NCI-H1417 treated with DMSO at 0.1 percent for 48 hours (cell line): ENCODE results near the gene NDNF.

ENCODE experiments used
- DNase-seq: peaks from one replicate; lab custom pipeline; 2025; lab: John Stamatoyannopoulos, UW

The NDNF gene

DNA sequence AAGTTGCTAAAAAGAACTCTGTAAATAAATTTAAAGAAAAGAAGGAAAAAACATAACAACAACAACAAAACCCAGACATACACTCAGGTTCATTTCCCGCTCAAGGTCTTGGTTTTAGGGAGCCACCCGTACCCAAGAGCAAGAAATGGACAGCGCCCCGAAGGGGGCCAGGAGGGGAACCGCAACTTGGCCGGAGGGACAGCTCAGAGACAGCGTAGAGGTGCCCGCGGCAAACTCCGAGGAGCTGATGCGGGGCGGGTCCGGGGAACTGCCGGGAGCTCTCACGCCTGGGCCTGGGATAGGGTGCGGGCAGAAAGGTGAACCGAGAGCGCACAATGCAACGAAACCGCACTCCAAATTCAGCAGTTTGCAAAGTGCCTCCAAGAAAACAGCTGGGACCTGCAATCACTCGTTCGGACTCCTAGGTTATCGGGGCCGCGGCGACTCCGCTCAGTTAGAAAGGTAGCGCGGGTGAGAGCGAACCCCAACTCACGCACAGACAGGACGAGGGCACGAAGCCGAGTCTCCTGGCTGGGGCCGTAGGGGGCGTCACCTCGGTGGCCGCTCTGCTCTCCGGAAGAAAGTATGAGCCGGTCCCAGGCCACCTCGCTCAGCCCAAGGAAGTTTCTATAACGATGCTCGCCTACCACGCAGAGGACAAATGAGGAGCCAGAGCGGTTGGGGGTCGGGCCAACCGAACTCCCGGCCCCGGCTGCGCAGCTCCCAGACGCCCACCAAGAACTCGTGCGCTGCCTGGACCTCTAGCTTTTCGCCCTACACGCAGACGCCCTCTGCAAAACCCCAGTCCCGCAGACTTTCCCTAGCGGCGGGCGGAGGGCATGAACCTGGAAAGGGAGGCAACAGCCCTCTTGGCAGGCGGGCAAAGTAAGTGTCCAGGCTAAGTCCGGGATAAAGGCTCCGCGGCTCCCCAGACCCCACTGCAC lies 1.4 kb downstream of the NDNF start:
- DNase-seq, result no peak

DNA sequence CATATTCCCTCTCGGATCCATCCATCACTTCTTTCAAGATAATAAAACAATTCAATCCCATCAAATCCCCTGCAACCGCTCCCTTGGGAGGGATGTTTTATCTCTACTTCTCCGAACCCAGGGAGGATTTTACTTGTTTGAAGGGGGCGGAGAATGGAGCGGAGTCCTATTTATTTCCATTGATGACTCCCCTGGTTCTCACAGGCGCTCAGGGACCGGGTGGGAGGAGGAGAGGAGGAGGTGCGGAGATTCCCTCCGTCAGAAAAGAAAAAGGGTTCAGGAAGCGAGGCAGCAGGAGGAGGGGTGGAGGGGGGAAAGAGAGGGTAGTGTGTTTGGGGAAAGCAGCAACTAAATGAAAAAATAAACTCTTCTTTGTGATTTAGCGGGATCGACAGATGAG lies 2.1 kb downstream of the NDNF start:
- no peak for DNase-seq

- no peak for DNase-seq
Measured at GRCh38 chr4:121069430-121069829, 2.9 kb downstream of the NDNF start.

- no peak for DNase-seq
Measured at GRCh38 chr4:121064482-121064881, 7.9 kb downstream of the NDNF start.

GRCh38 chr4:121062521-121062920 lies 9.8 kb downstream of the NDNF start:
- no peak for DNase-seq

DNA sequence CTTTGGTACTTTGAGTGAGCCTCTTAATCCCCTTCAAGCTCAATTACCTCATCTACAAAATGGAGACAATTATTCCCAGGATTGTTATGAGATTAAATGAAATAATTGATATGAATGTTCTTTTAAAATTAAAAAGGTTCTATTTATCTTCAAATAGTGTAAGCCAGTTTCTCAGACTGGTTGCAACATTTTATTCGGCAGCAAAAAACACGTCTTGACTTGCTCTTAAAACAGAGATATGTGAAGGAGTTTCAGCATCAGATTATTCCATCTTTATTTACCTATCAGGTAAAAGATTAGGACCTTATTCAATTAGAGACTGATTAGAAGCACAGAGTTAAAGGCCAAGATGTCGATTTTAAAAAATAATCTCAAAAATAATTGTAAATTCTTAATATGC lies 10.5 kb downstream of the NDNF start:
- no peak for DNase-seq

GRCh38 chr4:121061215-121061614 lies 11.1 kb downstream of the NDNF start:
- no peak for DNase-seq

DNA sequence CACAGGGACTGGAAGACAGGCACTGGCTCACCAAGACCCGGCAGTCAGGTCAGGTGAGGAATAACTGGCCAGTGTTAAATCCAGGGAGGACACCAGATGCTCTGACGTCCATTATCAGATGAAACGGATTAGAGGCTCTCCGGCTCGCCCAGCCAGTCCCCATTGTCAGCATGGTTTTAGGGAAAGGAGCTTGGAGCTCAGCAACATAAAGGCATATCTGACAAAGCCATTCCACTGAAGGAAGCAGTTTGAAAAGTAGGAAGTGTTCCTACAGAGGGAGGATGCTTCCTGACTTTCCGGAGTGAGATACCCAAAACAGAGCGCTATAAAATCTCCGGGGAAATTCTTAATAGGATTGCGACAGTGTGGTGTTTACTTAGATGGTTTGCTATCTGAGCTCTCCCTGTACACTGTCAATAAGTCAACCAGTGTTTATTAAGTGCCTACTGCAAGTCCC lies 14.8 kb downstream of the NDNF start:
- DNase-seq, result no peak

- no peak for DNase-seq
Measured at GRCh38 chr4:121056066-121056465, 16.3 kb downstream of the NDNF start.

- no peak for DNase-seq
Measured at GRCh38 chr4:121054373-121054772, 18.0 kb downstream of the NDNF start.

- no peak for DNase-seq
Measured at GRCh38 chr4:121053601-121054143, 18.7 kb downstream of the NDNF start.

DNA sequence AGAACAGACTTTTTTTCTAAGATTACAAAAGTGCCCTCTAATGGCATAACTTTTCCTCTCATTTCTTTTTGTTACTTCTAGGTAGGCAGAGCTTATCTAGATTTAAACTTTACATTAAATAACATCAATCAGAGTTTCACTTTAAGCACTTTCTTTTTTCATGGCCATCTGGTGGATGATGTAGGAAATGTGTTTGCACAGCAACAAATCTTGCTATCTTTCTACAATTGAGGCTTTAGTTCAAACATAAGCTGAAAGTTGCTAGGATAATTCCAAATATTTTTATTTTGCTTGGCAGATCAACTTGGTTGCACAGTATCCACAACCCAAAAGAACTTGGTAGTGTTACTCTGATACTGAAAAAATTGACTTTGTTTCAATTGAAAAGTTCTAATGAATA lies 22.0 kb downstream of the NDNF start:
- DNase-seq, result no peak

DNA sequence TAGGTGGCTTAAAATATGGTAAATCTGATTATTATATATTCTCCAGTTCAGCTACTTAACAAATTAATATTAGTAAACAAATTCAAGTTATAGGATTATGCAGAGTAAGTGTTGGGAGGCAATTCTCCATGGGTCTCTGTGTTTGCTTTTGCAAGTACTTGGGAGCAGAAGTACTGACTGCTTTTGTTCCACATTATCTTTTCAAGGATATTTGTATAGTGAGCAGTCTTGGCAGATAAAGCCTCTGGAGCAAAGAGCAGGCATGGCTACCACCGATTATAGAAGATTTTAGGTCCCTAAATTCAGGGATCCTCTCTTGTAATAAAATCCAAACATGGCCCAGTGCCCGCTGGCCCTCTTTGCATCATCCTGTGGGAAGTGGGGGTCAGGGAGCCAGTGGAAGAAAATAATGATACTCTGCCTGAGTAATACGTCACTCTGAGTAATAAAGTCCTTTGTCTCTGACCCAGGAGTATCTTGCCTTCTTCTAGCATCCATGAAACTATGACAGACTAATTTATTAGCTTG lies 23.2 kb downstream of the NDNF start:
- no peak for DNase-seq

DNA sequence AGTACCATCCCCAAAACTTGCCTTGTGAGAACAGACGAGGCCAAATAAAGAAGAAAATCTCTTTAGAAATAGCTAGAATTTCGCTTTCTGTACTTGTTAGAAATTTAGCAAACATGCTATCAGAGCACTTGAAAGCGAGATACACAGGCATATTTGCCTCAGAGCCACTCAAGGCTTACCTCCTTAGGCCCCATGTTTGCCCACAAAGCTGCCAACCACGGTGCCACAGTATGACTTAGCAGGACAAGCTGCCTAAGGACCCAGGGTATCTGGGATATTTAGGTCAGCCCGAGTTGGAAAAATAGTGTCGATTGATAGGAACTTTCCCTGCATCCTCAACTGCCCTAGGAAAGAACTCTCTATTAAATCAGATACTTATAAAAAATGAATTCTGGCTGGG lies 24.2 kb downstream of the NDNF start:
- DNase-seq, result no peak

- DNase-seq, result no peak
Measured at GRCh38 chr4:121041307-121042090, 30.8 kb downstream of the NDNF start.

GRCh38 chr4:121034017-121034416 lies 38.3 kb downstream of the NDNF start:
- DNase-seq, result no peak

GRCh38 chr4:121030711-121031110 lies 41.6 kb downstream of the NDNF start:
- DNase-seq, result no peak

DNA sequence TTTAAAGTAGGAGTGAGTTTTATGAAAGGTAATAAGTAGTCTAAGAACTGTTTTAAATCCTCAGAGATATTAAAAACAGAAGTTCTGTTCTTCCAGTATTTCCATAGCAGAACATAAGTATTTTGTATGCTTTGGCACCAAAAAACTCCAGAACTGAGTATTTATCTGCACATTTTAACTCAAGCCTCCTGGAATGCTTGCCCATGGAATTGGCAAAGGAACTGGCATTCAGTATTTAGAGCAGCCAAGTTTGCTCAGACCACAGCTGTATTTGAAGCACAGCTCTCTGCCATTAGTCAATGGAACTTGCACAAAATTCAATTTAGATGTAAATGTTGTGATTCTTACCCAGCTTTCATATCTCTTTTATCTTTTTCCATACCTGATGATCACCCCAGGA lies 42.2 kb downstream of the NDNF start:
- no peak for DNase-seq

DNA sequence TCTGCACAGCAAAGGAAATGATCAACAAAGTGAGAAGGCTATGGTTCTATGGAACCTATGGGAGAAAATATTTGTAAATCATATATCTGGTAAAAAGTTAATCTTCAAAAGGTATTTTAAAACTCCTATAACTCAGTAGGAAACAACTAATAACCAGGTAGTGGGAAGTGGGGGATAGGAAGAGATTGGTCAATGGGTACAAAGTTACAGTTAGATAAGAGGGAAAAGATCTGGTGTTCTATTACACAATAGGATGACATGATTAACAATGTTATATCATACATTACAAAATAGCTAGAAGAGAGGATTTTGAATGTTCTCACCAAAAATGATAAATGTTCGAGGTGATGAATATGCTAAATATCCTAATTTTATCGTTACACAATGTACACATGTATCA lies 46.3 kb downstream of the NDNF start:
- no peak for DNase-seq

- DNase-seq, result no peak
Measured at GRCh38 chr4:121025540-121025939, 46.8 kb downstream of the NDNF start.

- no peak for DNase-seq
Measured at GRCh38 chr4:121018543-121018942, 53.8 kb downstream of the NDNF start.

DNA sequence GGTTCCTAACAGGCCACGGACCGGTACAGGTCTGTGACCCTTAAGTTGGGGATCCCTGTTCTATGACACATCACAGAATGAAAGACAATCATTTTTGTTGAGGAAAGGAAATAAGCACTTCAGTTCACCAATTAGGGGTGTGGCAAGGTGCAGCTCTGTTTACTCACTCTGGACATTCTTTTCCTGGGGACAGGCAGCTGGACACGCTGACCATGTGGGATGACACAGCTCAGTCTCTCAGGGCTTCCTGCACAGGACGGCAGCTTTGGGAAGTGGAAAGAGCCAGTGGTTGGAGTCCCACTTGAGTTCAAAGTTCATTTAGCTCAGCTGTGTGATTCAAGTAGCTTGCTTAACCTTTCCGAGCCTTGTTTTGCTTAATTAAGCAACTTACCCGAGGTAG lies 55.7 kb downstream of the NDNF start:
- DNase-seq, result no peak

DNA sequence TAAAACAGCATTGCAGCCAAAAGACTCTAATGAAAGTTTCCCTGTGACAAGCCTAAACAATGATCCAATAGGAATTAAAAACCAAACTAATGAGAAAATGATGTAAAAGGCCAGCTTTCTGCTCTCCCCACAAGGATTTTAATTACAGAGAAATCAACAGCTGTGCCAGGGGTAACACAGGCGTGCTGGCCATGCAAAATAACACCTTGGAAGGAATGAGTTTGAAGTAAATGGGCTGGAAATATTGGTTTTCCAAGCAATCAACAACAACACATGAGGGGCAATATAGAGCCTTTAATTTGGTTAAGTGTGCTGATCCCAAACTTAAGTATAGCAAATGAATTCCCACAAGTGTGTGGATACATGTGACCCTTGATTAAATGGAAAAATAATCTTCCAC lies 56.9 kb downstream of the NDNF start:
- no peak for DNase-seq
